IMR-90 (cell line): ENCODE measurements around the gene SERPING1. TPM values are rescaled to one million over a fixed set of nuclear protein-coding genes. Genes with fewer than 3 reads are reported as not detected.
A peak's percentile ranks its signal among the peaks of the same experiment; 100 is the strongest.

Source experiments
- ATAC-seq: fragments of 200-7000 bp; cut with Tn5 transposase; 2 replicates; pipeline ENCODE4 v1.9.1; 2020; ENCODE audit warnings: low read depth, mild to moderate bottlenecking, moderate library complexity
- BruUV-seq: library from RNA; stranded (reverse); fragments of 400-500 nt; replicated peaks from 2 replicates; lab custom pipeline; 2021; lab: Mats Ljungman, UMichigan
- CTCF ChIA-PET: fragments of 300-600 bp; formaldehyde crosslinking; extraction: SDS; loops from one replicate; lab custom pipeline; 2021; ENCODE audit warnings: antibody characterized with exemption; lab: Yijun Ruan, JAX
- POLR2A ChIA-PET: fragments of 300-600 bp; sonication (Branson Sonifier 250); formaldehyde crosslinking; loops from one replicate; lab custom pipeline; 2022; ENCODE audit warnings: antibody characterized with exemption; ENCODE audit not compliant: unreplicated experiment; lab: Charles Lee
- DNase-seq: peaks from one replicate; pipeline ENCODE4 v3.0.0; 2013
- H2AFZ ChIP-seq: replicated peaks from 2 replicates; pipeline ENCODE3; 2013; ENCODE audit warnings: low read length, mild to moderate bottlenecking; ENCODE audit not compliant: poor library complexity
- H2AK5ac ChIP-seq: 2 replicates; pipeline ENCODE4 v1.6.1; 2013; ENCODE audit warnings: low read depth, low read length, inconsistent platforms
- H2AK9ac ChIP-seq: replicated peaks from 2 replicates; pipeline ENCODE3; 2013; ENCODE audit warnings: mild to moderate bottlenecking, low read depth, low read length, moderate library complexity; ENCODE audit not compliant: poor library complexity
- H2BK120ac ChIP-seq: 2 replicates; pipeline ENCODE4 v1.6.1; 2013; ENCODE audit warnings: low read depth, low read length, inconsistent platforms
- H2BK15ac ChIP-seq: 3 replicates; pipeline ENCODE4 v1.6.1; 2013; ENCODE audit warnings: low read depth, low read length, inconsistent platforms
- H2BK20ac ChIP-seq: 2 replicates; pipeline ENCODE4 v1.6.1; 2013; ENCODE audit warnings: low read depth, mild to moderate bottlenecking, inconsistent platforms, low read length, moderate library complexity
- H2BK5ac ChIP-seq: 2 replicates; pipeline ENCODE4 v1.6.1; 2013; ENCODE audit warnings: mild to moderate bottlenecking, low read depth, low read length, inconsistent platforms; ENCODE audit not compliant: poor library complexity, severe bottlenecking
- H3K14ac ChIP-seq: replicated peaks from 2 replicates; pipeline ENCODE4 v1.6.1; 2013; ENCODE audit warnings: low read depth, low read length, inconsistent platforms
- H3K18ac ChIP-seq: 2 replicates; pipeline ENCODE4 v1.6.1; 2013; ENCODE audit warnings: low read depth, low read length, control low read depth
- H3K23ac ChIP-seq: 2 replicates; pipeline ENCODE4 v1.6.1; 2013; ENCODE audit warnings: low read depth, low read length, inconsistent platforms
- H3K27ac ChIP-seq: 2 replicates; pipeline ENCODE4 v1.5.1; 2013; ENCODE audit warnings: mild to moderate bottlenecking, control low read depth, low read length; ENCODE audit not compliant: insufficient read depth
- H3K27me3 ChIP-seq: 2 replicates; pipeline ENCODE4 v1.6.1; 2013; ENCODE audit warnings: low read length; ENCODE audit not compliant: control insufficient read depth, insufficient read depth
- H3K36me3 ChIP-seq: 2 replicates; pipeline ENCODE4 v1.6.1; 2013; ENCODE audit warnings: low read length, mixed read lengths; ENCODE audit not compliant: control insufficient read depth, insufficient read depth
- H3K4ac ChIP-seq: 2 replicates; pipeline ENCODE4 v1.6.1; 2013; ENCODE audit warnings: low read depth, low read length, inconsistent platforms
- H3K4me1 ChIP-seq: 2 replicates; pipeline ENCODE4 v1.6.1; 2013; ENCODE audit warnings: low read length, mixed read lengths; ENCODE audit not compliant: control insufficient read depth, insufficient read depth
- H3K4me2 ChIP-seq: 2 replicates; pipeline ENCODE4 v1.6.1; 2013; ENCODE audit warnings: low read depth, mild to moderate bottlenecking, control low read depth, low read length, moderate library complexity
- H3K4me3 ChIP-seq: 2 replicates; pipeline ENCODE4 v1.5.1; 2013; ENCODE audit warnings: low read depth, mild to moderate bottlenecking, control low read depth, low read length, moderate library complexity; ENCODE audit not compliant: insufficient read depth
- H3K56ac ChIP-seq: 2 replicates; pipeline ENCODE4 v1.6.1; 2013; ENCODE audit warnings: low read length, inconsistent platforms; ENCODE audit not compliant: insufficient read depth; ENCODE audit errors: extremely low read depth
- H3K79me1 ChIP-seq, 2 experiments: 2 replicates each; pipeline ENCODE4 v1.6.1; 2013; ENCODE audit warnings: low read length in 2 of 2, inconsistent platforms in 1 of 2, low read depth in 1 of 2
- H3K9ac ChIP-seq: 2 replicates; pipeline ENCODE4 v1.6.1; 2013; ENCODE audit warnings: low read depth, low read length, control low read depth
- H3K9me1 ChIP-seq: 2 replicates; pipeline ENCODE4 v1.6.1; 2013; ENCODE audit warnings: low read length, inconsistent platforms; ENCODE audit not compliant: insufficient read depth
- H3K9me3 ChIP-seq: 2 replicates; pipeline ENCODE4 v1.6.1; 2013; ENCODE audit warnings: low read length; ENCODE audit not compliant: control insufficient read depth, insufficient read depth
- H4K20me1 ChIP-seq: 2 replicates; pipeline ENCODE4 v1.6.1; 2013; ENCODE audit warnings: low read length, inconsistent platforms; ENCODE audit not compliant: insufficient read depth
- H4K5ac ChIP-seq: 2 replicates; pipeline ENCODE4 v1.6.1; 2013; ENCODE audit warnings: mild to moderate bottlenecking, low read depth, low read length, control low read depth
- H4K8ac ChIP-seq, 2 experiments: 2 replicates each; pipeline ENCODE4 v1.6.1; 2013; ENCODE audit warnings: low read depth in 2 of 2, low read length in 2 of 2, control low read depth in 1 of 2, inconsistent platforms in 1 of 2
- H4K91ac ChIP-seq: 2 replicates; pipeline ENCODE4 v1.6.1; 2013; ENCODE audit warnings: low read depth, low read length, inconsistent platforms; ENCODE audit not compliant: insufficient read depth
- FOS ChIP-seq: fragments of 150-350 bp; IDR thresholded peaks from 2 replicates; pipeline ENCODE4 v1.6.1; 2016; ENCODE audit warnings: low read depth, low read length
- POLR2A ChIP-seq: IDR thresholded peaks from 2 replicates; pipeline ENCODE4 v1.6.1; 2012; ENCODE audit warnings: mild to moderate bottlenecking, low read depth, low read length
- WGBS, 2 experiments: methylation state at CpG; one replicate each; pipeline versions ENCODE4 v1.1.5 to v1.1.7; 2013; ENCODE audit warnings: missing lambda C conversion rate in 2 of 2; ENCODE audit not compliant: insufficient read length in 1 of 2; ENCODE audit errors: extremely low coverage in 2 of 2; 5-methylcytosine and 5-hydroxymethylcytosine counted together
- dilution Hi-C: fragments of 300-500 bp; cut with HindIII; formaldehyde crosslinking; loops from one replicate; pipeline ENCODE4 v1.14.3; 2018; ENCODE audit warnings: low sequenced_read_pairs; ENCODE audit not compliant: unreplicated experiment
- in situ Hi-C: fragments of 300-500 bp; cut with MboI; formaldehyde crosslinking; loops from 3 replicates; pipeline ENCODE4 v1.14.3; 2019; ENCODE audit warnings: low sequenced_read_pairs, inconsistent platforms, mixed read lengths
- intact Hi-C: fragments of 100-400 bp; cut with micrococcal nuclease; formaldehyde crosslinking; loops from 2 replicates; pipeline ENCODE4 v1.10.0; 2022
- polyA plus RNA-seq, 3 experiments: library from polyadenylated mRNA; depleted of rRNA; stranded (reverse); fragments of >200 nt; gene quantifications; 2 replicates each; pipeline ENCODE4 v1.2.3, GENCODE V29; 2012; ENCODE audit warnings: low replicate concordance in 1 of 3
- total RNA-seq: library from RNA; depleted of rRNA; stranded (reverse); fragments of >200 nt; gene quantifications from 2 replicates; pipeline ENCODE4 v1.2.3, GENCODE V29; 2012

The SERPING1 gene
- total and polyA plus RNA-seq, 2 of the 4 experiments (the other 2 are of a cell fraction) = 2.0 to 30.7 TPM

DNA sequence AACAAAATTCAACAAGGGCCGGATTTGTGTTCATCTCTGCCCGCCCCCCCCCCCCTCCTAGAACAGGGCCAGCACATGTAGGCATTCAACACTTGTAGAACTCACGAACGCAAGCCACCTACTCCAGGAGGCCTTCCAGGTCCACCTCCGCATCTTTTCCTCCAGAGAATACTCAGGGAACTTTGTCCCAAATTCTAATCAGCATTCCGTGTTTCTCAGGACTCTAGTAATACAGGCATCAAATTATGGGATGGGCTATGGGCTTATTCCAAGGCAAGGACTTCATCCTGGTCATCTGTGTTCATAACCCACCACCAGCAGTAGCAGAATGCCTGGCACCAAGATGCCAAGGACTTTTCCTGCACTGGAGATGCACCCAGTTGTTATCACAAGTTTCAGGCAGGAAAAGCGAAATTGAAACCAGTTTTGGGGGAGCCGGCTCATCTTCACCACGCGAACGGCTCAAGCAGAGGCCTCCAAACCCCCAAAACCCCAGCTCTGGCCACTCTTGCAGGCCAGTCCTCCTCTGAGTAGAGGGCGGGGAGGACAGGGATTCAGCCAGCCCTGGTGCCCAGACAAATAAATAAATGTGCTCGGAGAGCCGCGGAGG lies 30.5 kb upstream of the SERPING1 start:
- in situ Hi-C loops = loop anchor here (5.0 kb wide), 1 partner anchor 75 kb away; no protein-coding TSS in a partner anchor
- no TSS peak for BruUV-seq
- peak overlapping the region; percentile 4 to 73; a peak in 3 of 4 replicates for H4K8ac ChIP-seq
- peaks cover 11% of the 10 kb centered on the region for H3K4me1 ChIP-seq
- peak overlapping the region; percentile 26 for H4K5ac ChIP-seq
- H3K79me1 ChIP-seq = peaks cover 11 to 25% of the 10 kb centered on the region in 2 experiments; a peak in 3 of 4 replicates
- CTCF ChIA-PET = interaction anchor here (0.9 to 2.2 kb wide), 6 partner anchors 8 to 100 kb away, joined by 3 to 34 read pairs (median 8); no protein-coding TSS in a partner anchor
- no peaks in the 10 kb centered on the region for H3K27me3 ChIP-seq
- H3K27ac ChIP-seq = peak overlapping the region; percentile 61
- H4K20me1 ChIP-seq = 0 out of 2 replicates have a peak, but pooled peaks cover 6% of the 10 kb centered on the region
- no peak overlapping the region for H2BK20ac ChIP-seq
- POLR2A ChIA-PET = interaction anchor here (1.0 to 1.6 kb wide), 2 partner anchors 73 to 74 kb away, joined by 3 to 4 read pairs; no protein-coding TSS in a partner anchor
- peak overlapping the region; percentile 89 for H2AK9ac ChIP-seq
- peak overlapping the region; percentile 8; the same call in 1 of the 2 replicates for H4K91ac ChIP-seq
- DNase-seq (peak; percentile 13), ATAC-seq (peak; percentile 40)
- no peak overlapping the region for H2BK15ac ChIP-seq
- H3K9ac ChIP-seq = peak overlapping the region; percentile 75
- H3K9me1 ChIP-seq = peaks cover 4% of the 10 kb centered on the region; the same call in 1 of the 2 replicates
- peak overlapping the region; percentile 96 for H3K14ac ChIP-seq
- H2AK5ac ChIP-seq = peak overlapping the region; percentile 6; the same call in 1 of the 2 replicates
- peak overlapping the region; percentile 68 for H3K23ac ChIP-seq
- no peaks in the 10 kb centered on the region for H3K9me3 ChIP-seq
- peak overlapping the region; percentile 59 for H2BK5ac ChIP-seq
- H3K18ac ChIP-seq = peak overlapping the region; percentile 55
- peak overlapping the region; percentile 98 for H2AFZ ChIP-seq
- peak overlapping the region; percentile 1; the same call in 1 of the 2 replicates for H2BK120ac ChIP-seq
- 0% methylated on average over 3 of the region's 15 CpGs; no CpG with 5 or more reads in 1 of the 2 experiments for WGBS, 2 experiments
- peak overlapping the region; percentile 98 for H3K4me2 ChIP-seq
- no peaks in the 10 kb centered on the region for H3K36me3 ChIP-seq
- dilution Hi-C loops = no loop called here
- H3K4me3 ChIP-seq = peak overlapping the region; percentile 80
- H3K4ac ChIP-seq = peak overlapping the region; percentile 80
- intact Hi-C loops = loop anchor here (5.0 kb wide), 1 partner anchor 235 kb away; no protein-coding TSS in a partner anchor
- TF ChIP-seq POLR2A (no peak), FOS (no peak)
- peak overlapping the region; percentile 40; the same call in 1 of the 2 replicates for H3K56ac ChIP-seq
